Measurements from ENCODE around the gene TIMM50. TPM values are rescaled to one million over a fixed set of nuclear protein-coding genes. Genes with fewer than 3 reads are reported as not detected.
"Not testable (repeated sequence)": the region's sequence is repeated elsewhere in the genome, so short reads cannot be mapped to it uniquely, and the experiment has no call there.

Gene TIMM50
- polyA plus RNA-seq, 1 donor = 49.2 TPM

DNA sequence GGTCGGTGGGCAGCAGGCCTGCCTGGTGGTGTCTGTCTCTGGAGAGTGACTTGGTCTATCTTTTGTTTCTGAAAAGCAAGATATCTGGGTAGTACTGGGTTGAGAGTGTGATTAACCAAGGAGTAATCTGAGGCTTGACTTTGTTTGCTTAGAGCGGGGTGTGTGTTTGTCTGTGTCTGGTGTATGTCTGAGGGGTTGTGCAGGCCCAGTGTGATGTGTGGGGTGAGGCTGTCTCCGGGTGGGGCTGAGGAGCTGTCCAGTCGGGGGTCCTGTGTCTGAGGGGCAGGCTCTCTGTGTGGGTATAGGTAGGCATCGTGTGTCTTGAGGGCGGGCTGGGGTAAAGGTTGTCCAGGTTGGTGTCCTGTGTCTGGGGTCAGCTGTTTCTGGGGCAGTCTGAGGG, 11.1 kb upstream of the TIMM50 start:
- DNase-seq (ENCODE audit: low read depth) = no peak

DNA sequence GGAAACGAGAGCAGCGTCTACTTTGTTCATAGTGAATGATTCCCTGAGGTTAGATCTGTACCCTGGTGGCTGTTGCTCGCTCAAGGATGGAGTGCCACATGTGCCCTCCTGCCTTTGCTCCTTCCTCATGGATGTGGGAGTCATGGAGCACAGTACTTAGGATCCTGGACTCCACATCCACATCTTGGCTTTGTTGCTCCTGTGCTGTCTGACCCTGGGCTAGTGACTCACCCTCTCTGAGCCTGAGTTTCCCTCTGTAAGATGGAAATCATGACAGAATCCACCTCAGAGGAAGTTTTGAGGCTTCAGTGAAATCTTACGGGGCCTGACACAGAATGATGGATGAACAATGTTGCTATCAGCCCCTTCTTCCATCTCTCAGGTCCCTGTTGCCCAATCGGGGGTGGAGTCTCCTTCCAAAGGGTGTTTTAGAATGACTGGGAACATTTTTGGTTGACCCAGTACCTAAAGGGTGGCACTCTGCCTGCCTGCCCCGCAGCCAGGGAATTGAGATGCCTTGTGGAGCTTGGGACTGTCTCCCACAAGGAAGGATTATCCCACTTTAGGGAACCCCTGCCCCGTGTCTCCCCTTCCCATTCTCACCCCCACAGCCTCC, 9.8 kb upstream of the TIMM50 start:
- DNase-seq (ENCODE audit: low read depth) = no peak

DNA sequence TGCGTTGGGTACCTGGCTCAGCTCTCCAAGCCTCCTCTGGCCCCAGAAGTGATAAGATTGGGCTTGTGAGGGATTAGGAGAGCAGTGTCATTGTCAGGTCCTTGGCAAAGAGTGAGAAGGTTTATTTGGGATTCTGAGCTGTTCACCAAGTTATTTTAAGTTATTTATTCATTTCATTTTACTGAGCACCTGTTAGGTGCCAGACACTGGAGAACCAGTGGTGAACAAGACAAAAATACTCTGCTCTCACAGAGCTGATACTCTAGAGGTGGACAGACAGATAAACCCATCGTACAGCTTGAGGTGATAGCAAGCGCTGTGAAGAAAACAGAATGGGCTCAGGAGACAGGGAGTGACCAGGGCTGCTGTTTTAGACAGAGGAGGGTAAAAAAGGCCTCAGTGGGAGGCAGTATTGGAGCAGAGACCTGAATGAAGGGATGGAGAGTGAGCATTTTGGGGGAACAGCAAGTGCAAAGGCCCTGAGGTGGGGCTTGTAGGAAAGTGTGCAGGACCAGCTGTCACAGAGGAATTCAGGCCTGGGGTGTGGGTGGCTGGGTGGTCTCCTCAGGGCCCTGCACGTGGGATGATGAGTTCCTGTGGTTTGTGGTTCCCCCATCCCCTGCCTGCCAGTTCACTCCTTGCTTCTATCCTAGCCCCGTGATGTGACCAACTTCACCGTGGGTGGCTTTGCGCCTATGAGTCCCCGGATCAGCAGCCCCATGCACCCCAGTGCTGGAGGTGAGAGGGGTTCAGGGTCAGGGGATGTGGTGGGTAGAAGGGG, 8.7 kb upstream of the TIMM50 start:
- DNase-seq (ENCODE audit: low read depth) = no peak

DNA sequence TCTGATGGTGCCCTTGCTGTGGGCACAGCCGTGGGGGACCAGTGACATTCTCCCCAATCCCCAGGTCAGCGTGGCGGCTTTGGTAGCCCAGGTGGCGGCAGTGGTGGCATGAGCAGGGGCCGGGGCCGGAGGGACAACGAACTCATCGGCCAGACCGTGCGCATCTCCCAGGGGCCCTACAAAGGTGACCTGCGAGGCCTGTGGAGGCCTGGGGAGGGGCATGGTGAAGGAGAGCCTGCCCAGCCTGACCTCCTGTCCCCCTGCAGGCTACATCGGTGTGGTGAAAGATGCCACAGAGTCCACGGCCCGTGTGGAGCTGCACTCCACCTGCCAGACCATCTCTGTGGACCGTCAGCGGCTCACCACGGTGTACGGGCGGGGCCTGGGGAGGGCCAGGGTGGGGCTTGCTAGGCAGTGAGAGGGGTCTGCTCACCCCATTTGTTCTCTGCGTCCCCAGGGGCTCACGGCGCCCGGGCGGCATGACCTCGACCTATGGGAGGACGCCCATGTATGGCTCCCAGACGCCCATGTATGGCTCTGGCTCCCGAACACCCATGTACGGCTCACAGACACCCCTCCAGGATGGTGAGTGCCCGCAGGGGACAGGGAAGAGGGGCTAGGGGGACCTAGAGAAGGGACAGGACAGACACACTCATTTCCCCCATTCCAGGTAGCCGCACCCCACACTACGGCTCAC, 7.7 kb upstream of the TIMM50 start:
- DNase-seq (ENCODE audit: low read depth) = no peak

DNA sequence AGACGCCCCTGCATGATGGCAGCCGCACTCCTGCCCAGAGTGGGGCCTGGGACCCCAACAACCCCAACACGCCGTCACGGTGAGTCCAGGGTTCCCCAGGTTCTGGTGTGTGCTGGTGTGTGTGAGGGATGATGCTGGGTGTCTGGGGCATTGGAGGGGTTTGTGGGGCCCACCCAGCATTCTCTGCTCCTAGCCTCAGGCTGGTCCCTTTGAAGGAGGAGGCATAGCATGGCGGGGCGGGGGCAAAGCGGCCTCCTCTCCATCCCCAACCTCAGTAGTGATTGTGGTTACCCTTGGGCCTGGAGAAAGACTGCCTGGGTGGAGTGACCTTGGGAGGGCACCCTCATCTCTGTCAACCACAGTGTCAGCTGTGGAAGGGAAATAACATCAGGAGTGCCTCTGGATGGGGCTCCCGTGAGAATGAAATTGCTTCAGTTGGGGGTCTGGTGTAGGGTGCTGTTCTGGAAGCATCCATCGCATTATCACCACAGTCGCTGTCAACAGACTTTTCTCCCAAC, 7.1 kb upstream of the TIMM50 start:
- DNase-seq (ENCODE audit: low read depth) = no peak

DNA sequence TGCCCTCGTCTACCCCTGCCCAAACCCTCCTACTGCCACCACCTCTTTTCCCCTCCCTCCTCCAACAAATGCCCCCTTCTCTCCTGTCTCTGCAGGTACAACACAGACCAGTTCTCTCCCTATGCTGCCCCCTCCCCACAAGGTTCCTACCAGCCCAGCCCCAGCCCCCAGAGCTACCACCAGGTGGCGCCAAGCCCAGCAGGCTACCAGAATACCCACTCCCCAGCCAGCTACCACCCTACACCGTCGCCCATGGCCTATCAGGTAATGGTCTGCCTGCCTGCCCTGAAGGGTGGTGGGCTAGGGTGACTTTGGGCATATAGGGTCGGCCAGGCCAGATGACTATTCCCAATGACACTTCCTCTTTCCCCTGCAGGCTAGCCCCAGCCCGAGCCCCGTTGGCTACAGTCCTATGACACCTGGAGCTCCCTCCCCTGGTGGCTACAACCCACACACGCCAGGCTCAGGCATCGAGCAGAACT, 6.5 kb upstream of the TIMM50 start:
- DNase-seq (ENCODE audit: low read depth) = no peak

DNA sequence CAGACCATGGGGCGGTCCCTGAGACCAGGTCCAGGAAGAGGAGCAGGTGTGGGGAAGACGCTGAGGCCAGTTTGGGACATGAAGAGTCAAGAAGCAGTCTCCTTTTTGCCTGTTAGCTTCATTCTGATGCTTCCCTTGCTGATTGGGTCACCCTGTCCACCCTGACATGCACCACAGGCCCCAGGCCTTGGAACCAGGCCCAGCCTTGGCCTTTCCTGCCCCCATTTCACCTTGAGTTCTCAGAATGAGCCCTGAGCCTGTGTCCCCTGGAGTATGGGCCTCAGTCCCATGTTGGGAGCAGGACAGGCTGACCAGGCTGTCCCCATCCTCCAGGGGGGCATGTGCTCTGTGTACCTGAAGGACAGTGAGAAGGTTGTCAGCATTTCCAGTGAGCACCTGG, 4.9 kb upstream of the TIMM50 start:
- DNase-seq (ENCODE audit: low read depth) = no peak

DNA sequence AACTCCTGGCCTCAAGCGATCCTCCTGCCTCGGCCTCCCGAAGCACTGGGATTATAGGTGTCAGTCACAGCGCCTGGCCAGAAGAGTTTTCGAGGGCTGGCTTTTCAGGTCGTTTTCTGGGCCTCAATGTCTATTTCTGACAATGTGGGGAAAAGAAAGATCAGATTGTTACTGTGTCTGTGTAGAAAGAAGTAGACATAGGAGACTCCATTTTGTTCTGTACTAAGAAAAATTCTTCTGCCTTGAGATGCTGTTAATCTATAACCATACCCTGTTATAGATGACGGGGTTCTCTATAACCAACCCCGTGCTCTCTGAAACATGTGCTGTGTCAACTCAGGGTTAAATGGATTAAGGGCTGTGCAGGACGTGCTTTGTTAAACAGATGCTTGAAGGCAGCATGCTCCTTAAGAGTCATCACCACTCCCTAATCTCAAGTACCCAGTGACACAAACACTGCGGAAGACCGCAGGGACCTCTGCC, 1.3 kb upstream of the TIMM50 start:
- not testable (repeated sequence) for DNase-seq (ENCODE audit: low read depth)

DNA sequence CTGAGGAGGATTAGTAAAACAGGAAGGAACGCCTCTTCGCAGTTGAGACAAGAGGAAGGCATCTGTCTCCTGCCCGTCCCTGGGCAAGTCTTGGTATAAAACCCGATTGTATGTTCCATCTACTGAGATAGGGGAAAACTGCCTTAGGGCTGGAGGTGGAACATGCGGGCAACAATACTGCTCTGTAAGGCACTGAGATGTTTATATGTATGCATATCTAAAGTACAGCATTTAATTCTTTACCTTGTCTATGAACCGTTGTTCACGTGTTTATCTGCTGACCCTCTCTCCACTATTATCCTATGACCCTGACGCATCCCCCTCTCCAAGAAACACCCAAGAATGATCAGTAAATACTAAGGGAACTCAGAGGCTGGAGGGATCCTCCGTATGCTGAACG, 722 bp upstream of the TIMM50 start:
- no peak for DNase-seq (ENCODE audit: low read depth)

DNA sequence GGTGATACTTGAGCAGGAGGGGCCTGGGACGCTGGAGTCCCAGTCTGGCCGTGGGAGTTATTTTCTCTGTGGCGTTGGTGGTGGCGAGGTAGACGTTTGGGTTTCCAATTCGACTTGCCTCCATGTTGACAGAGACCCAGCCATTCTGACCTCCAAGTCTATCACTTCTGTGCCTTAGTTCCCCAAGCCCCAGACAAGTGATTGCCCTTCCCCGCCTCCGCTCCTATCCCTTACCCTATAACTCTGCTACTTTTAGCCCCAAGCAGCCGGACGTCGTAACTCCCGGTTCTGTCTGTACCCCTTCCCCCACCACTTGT, 549 bp downstream of the TIMM50 start:
- no peak for DNase-seq (ENCODE audit: low read depth)

DNA sequence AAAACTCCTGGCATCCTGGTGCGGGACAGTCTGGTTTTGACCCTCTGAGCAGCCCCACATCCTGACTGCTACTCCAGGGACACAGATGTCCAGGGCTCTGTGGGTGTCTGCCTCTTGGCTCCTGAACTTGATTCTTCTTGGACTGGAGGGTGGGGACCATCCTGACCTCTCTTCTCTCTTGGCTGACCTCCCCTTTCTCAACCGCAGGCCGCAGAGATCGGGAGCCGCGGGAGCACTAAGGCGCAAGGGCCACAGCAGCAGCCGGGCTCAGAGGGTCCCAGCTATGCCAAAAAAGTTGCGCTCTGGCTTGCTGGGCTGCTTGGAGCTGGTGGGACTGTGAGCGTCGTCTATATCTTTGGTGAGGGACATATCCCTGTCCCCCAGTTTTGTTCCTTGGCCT, 1.0 kb downstream of the TIMM50 start:
- no peak for DNase-seq (ENCODE audit: low read depth)

DNA sequence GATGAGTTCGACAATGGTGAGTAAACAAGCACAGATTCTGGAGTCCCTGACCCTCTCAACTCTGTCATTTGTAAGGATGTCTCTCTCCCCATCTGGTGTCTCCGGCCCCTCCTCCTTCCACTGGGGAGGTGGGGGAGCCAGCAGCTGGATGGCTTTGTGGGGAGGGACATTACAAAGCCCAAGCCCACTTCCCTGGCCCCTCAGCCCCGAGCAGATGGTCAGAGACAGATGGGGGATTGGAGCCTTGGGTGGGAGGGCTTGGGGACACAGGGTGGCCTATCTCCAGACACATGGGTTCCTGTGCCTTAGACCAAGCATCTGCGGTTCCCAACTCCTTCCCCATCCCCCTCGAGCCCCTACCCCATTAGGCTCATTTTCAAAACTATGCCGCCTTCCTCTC, 2.5 kb downstream of the TIMM50 start:
- no peak for DNase-seq (ENCODE audit: low read depth)

DNA sequence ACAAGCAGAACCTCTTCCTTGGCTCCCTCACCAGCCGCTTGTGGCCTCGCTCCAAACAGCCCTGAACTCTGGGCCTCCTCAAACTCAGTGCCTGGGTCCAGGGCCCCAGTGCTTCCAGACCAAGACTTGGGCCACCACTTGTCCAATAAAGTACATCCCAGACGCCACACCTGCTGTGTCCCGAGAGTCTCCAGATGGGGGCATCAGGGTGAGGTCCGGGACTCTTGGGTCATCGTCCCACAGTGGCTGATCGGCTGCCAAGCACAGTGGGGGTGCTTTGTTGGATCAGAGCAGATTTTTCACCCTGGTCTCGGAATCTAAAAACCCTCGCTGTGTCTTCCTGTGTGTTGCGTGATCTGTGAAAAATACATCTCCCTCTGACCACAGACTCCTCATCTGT, 9.1 kb downstream of the TIMM50 start:
- DNase-seq (ENCODE audit: low read depth) = no peak

DNA sequence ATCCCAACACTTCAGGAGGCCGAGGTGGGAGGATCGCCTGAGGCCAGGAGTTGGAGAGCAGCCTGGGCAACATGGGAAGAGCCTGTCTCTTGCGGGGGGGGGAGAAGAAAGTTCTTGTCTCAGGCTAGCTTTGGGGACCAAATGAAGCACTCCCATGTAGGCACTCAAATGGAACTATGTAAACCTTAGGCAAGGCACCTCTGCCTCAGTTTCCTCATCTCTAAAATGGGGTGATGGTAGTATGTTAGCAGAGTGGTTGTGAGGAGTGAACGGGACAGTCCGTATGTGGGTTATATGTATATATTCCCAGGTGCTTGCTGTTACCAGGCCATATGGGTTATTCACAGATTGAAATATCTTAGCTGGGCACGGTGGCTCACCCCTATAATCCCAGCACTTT, 11.6 kb downstream of the TIMM50 start:
- no peak for DNase-seq (ENCODE audit: low read depth)

DNA sequence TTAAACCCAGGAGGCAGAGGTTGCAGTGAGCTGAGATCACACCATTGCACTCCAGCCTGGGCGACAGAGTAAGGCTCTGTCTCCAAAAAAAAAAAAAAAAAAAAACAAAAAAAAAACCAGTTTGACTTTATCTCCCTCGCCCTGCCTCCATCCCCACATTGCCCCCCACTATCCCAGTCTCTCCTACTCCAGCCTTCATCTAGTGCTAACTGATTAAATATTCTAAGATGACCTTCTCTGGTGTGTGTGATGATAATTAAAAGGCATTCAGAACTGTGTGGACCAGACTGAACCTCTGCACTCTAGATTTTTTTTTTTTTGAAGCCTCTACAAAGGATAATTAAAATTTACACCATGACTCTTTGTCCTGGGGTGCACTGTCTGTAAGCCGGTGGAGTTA, 12.2 kb downstream of the TIMM50 start:
- DNase-seq (ENCODE audit: low read depth) = no peak

DNA sequence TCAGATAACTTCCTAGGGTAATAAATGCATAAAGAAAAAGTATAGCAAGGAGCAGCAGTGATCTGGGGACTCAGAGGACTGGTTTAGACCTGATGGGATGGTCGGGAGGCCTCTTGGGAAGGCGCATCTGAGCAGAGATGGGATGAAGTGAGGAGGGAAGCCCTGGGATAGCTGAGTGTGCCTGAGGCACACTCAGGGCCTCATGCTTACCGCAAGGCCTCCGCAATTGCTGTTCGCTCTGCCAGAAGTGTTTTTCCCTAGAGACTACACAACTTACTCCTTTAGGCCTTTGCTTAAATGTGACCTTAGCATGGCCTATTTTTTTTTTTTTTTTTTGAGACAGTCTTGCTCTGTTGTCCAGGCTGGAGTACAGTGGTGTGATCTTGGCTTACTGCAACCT, 14.0 kb downstream of the TIMM50 start:
- DNase-seq (ENCODE audit: low read depth) = no peak

DNA sequence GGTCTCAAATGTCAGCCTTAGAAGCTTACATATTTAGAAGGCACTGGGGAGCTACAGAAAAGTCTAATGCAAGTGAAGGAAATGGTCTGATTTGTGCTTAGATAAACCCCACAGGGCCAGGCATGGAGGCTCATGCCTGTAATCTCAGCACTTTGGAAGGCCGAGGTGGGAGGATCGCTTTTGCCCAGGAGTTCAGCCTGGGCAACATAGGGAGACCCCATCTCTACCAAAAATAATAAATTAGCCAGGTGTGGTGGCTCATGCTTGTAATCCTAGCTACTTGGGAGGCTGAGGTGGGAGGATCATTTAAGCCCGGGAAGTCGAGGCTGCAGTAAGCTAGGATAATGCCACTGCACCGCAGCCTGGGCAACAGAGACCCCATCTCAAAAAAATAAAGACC, 15.4 kb downstream of the TIMM50 start:
- DNase-seq (ENCODE audit: low read depth) = no peak

DNA sequence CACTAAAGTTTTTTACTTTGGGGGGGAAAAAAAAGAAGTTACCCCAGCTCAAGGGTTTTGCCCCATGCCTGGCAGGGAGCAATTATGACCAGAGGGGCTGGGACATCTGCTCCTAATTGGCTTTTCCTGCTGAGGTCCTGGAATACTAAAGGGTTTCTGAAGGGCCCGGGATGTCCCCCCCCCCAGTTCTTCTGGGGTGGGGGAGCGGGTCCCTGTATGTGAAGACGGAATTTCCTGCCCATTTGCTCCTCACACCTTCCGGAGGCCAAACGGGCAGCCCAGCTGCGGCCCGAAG, 17.0 kb downstream of the TIMM50 start:
- DNase-seq (ENCODE audit: low read depth) = no peak

DNA sequence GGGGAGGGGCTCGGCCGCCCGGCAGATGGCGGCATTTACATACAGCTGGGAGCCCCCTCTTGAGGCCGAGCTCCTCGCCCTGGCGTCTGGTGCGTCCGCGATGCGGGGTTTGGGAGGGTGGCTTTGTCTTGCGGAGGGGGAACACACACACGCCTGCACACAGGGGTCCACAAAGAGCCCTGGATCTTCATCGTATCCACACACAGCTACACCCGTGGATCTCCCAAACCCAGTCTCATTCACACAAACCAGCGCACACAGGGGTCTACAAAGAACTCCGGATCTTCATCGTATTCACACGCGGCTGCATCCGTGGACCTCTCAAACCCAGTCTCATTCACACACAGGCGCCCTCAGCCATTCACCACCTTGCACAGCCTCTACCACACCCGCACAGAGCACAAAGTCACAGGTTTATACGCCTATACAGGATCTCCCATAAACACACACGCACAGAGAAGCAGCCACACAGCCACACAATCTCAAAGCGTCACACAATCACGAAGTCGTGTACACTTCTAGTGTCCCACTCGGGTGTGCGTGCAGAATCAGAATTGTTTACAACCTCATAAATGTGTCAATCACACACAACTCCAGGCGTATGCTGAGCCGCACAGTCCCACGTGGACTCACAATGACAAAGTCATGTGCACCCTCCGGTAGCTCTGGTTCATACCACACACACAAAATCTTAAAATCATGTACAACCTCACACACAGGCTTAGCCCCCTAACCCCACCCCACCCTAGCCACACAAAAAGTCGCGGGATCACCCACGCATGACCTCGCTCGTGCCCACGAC, 17.6 kb downstream of the TIMM50 start:
- DNase-seq (ENCODE audit: low read depth) = no peak

DNA sequence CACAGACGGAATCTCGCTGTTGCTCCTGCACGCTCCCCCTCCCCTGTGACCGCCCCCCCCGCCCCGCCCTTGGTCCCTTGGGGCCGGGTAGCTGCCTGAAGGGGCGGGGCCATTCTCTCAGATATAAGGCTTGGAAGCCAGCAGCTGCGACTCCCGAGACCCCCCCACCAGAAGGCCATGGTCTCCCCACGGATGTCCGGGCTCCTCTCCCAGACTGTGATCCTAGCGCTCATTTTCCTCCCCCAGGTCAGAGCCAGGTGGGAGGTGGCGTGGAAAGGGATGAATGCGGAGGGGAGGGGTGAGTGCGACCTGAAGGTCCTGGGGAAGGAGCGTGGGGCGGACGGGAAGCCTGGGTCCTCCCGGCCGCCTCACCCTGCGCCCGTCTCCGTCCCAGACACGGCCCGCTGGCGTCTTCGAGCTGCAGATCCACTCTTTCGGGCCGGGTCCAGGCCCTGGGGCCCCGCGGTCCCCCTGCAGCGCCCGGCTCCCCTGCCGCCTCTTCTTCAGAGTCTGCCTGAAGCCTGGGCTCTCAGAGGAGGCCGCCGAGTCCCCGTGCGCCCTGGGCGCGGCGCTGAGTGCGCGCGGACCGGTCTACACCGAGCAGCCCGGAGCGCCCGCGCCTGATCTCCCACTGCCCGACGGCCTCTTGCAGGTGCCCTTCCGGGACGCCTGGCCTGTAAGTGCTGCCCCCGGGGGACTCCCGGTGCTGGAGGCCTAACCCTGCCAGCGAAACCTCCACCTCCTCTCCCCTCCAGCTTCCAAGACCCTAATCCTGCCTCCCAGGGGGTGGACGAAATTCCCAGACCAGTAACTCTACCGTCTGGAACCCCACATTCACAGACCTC, 18.4 kb downstream of the TIMM50 start, which contains the start of gene DLL3:
TSS of gene DLL3 (plus strand) at position 150 of the 845 bp plus-strand sequence. CDS start at position 178, 28 bp downstream.
- no peak for DNase-seq (ENCODE audit: low read depth)

DNA sequence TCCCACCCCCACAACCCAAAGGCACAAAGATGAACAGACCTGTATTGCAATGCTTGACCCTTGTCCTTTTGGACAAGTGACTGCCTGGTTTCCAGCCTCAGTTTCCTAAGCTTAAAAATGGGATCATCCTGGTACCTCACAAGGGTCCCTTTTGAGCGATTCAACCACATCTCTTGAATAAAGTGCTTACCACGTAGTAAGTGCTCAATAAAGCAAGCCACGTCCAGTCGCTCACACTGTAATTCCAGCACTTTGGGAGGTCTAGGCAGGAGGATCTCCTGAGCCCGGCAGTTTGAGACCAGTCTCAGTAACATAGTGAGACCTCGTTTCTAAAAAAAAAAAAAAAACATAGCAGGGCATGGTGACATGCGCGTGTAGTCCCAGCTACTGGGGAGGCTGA, 19.3 kb downstream of the TIMM50 start:
- no peak for DNase-seq (ENCODE audit: low read depth)
